ENCODE data around the gene RPL35. TPM values are rescaled to one million over a fixed set of nuclear protein-coding genes. Genes with fewer than 3 reads are reported as not detected.

RPL35 gene
- total and polyA plus RNA-seq, 2 experiments from 2014 or later: 1,202 to 4,143 TPM

DNA sequence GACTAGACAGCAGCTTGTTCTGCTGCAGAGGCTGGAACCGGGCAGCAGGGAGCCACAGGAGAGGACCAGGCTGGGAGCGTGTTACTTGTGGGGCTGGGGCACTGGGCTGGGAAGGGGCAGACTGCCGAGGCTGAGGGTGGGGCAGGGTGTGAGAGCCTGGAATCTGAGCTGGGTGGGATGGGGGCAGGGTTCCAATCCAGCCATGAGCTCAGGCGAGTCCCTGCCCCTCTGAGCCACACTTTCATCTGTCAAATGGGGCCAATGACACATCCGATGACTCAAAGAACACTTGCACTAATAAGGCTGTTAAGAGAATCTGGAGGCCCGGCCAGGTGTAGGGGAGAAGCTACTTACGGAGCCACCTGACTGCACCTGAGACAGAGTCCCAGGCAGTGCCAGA is 27.2 kb downstream of the RPL35 start:
- no peak for DNase-seq (ENCODE audit: low spot score)
- no peak for TF ChIP-seq POLR2AphosphoS5 (IDR thresholded peaks at IDR 0.05; ENCODE audit: low read depth)
- TF ChIP-seq, protein P1, sequence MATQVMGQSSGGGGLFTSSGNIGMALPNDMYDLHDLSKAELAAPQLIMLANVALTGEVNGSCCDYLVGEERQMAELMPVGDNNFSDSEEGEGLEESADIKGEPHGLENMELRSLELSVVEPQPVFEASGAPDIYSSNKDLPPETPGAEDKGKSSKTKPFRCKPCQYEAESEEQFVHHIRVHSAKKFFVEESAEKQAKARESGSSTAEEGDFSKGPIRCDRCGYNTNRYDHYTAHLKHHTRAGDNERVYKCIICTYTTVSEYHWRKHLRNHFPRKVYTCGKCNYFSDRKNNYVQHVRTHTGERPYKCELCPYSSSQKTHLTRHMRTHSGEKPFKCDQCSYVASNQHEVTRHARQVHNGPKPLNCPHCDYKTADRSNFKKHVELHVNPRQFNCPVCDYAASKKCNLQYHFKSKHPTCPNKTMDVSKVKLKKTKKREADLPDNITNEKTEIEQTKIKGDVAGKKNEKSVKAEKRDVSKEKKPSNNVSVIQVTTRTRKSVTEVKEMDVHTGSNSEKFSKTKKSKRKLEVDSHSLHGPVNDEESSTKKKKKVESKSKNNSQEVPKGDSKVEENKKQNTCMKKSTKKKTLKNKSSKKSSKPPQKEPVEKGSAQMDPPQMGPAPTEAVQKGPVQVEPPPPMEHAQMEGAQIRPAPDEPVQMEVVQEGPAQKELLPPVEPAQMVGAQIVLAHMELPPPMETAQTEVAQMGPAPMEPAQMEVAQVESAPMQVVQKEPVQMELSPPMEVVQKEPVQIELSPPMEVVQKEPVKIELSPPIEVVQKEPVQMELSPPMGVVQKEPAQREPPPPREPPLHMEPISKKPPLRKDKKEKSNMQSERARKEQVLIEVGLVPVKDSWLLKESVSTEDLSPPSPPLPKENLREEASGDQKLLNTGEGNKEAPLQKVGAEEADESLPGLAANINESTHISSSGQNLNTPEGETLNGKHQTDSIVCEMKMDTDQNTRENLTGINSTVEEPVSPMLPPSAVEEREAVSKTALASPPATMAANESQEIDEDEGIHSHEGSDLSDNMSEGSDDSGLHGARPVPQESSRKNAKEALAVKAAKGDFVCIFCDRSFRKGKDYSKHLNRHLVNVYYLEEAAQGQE (IDR thresholded peaks at IDR 0.05; ENCODE audit: unreplicated experiment): no peak
- no peak for TF ChIP-seq ZNF114 (CRISPR knock-in tag; IDR thresholded peaks at IDR 0.05)
- TF ChIP-seq STAT1 (IDR thresholded peaks at IDR 0.05; ENCODE audit: unreplicated experiment): no peak
- TF ChIP-seq CREB1 (CRISPR knock-in tag; IDR thresholded peaks at IDR 0.05; ENCODE audit: low read depth): no peak
- no peak for TF ChIP-seq EZH2 (IDR thresholded peaks at IDR 0.05; ENCODE audit: low read depth, unreplicated experiment)
- TF ChIP-seq, protein P2, sequence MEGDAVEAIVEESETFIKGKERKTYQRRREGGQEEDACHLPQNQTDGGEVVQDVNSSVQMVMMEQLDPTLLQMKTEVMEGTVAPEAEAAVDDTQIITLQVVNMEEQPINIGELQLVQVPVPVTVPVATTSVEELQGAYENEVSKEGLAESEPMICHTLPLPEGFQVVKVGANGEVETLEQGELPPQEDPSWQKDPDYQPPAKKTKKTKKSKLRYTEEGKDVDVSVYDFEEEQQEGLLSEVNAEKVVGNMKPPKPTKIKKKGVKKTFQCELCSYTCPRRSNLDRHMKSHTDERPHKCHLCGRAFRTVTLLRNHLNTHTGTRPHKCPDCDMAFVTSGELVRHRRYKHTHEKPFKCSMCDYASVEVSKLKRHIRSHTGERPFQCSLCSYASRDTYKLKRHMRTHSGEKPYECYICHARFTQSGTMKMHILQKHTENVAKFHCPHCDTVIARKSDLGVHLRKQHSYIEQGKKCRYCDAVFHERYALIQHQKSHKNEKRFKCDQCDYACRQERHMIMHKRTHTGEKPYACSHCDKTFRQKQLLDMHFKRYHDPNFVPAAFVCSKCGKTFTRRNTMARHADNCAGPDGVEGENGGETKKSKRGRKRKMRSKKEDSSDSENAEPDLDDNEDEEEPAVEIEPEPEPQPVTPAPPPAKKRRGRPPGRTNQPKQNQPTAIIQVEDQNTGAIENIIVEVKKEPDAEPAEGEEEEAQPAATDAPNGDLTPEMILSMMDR (conservative IDR thresholded peaks at IDR 0.05; ENCODE audit: low read depth in 2 of 2): no peak
- TF ChIP-seq JUNB (IDR thresholded peaks at IDR 0.05; ENCODE audit: unreplicated experiment): no peak
- TF ChIP-seq EZH2phosphoT487 (IDR thresholded peaks at IDR 0.05; ENCODE audit: unreplicated experiment): no peak
- no peak for TF ChIP-seq ZNF331 (CRISPR knock-in tag; IDR thresholded peaks at IDR 0.05; ENCODE audit: low read depth)
- Histone ChIP-seq H3F3A (replicated peaks; ENCODE audit: low read depth) (no peaks in the 10 kb centered on the region), H3K27me3 (ENCODE audit: insufficient read depth) (no peaks in the 10 kb centered on the region), H3K79me2 (replicated peaks; ENCODE audit: insufficient read depth) (no peaks in the 10 kb centered on the region), H4K20me1 (replicated peaks; ENCODE audit: insufficient read depth) (no peaks in the 10 kb centered on the region), H2AFZ (no peak overlapping the region), H3K9me2 (ENCODE audit: insufficient read depth) (no peaks in the 10 kb centered on the region), H3K36me3 (ENCODE audit: insufficient read depth) (no peaks in the 10 kb centered on the region), H3K27ac (ENCODE audit: low read depth) (no peak overlapping the region), H3K4me3 (no peak overlapping the region), H3K4me1 (ENCODE audit: insufficient read depth) (no peaks in the 10 kb centered on the region), H3K4me2 (no peak overlapping the region)
- peak; percentile 38 for ATAC-seq
- no peak overlapping the region for H3K4me3 Mint-ChIP-seq
- peaks cover 6% of the 10 kb centered on the region for H3K4me1 Mint-ChIP-seq
- no peaks in the 10 kb centered on the region for H3K9me3 Mint-ChIP-seq
- no peaks in the 10 kb centered on the region for H3K36me3 Mint-ChIP-seq (ENCODE audit: low read depth)
- peaks cover 3% of the 10 kb centered on the region for H3K27me3 Mint-ChIP-seq (ENCODE audit: insufficient read depth, low read depth, poor library complexity)
- H3K27ac Mint-ChIP-seq: no peak overlapping the region

DNA sequence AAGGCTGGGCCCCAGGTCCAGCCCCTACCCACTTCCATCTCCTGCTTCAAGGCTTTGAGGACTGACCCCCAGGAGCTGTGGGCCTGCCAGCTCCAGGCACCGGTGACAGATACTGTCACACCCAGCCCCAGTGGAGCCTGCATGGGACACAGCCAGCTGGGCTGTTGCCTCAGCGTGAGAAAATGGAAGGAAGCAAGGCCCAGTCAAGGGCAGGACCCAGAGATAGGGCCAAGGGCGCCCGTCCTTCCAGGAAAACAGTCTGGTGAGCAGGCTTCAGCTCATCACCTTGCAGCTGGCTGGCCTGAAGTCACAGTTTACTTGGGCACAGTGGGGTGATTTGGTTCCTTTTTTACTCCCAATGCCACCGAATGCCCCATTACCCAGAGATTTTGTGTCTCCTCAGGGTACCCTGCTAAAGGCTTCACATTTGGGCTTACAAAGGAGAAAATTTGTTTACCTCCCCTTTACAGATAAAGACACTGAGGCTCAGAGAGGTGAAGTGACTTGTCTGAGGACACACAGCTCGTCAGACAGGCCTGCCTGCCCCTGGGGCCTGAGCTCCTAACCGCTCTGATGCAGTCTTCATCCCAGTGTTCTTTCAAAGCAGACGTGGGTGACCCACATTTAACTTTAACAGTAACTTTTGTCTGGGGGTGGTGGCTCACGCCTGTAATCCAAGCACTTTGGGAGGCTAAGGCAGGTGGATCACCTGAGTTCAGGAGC is 30.0 kb downstream of the RPL35 start:
- H2AFZ ChIP-seq: no peak overlapping the region
- H3K27ac Mint-ChIP-seq: no peak overlapping the region
- TF ChIP-seq ZNF462 (CRISPR knock-in tag; IDR thresholded peaks at IDR 0.05): no peak

More for the DNA sequence above, 30.0 kb downstream of the RPL35 start:
- ATAC-seq: no peak
- no peak overlapping the region for H3K4me3 ChIP-seq
- H3K27ac ChIP-seq (ENCODE audit: low read depth): no peak overlapping the region
- H3K4me1 ChIP-seq (ENCODE audit: insufficient read depth): no peaks in the 10 kb centered on the region
- no peaks in the 10 kb centered on the region for H3K79me2 ChIP-seq (replicated peaks; ENCODE audit: insufficient read depth)
- no peaks in the 10 kb centered on the region for H3F3A ChIP-seq (replicated peaks; ENCODE audit: low read depth)
- Mint-ChIP-seq H3K27me3 (ENCODE audit: insufficient read depth, low read depth, poor library complexity) (peaks cover 7% of the 10 kb centered on the region), H3K4me3 (no peak overlapping the region), H3K36me3 (ENCODE audit: low read depth) (no peaks in the 10 kb centered on the region), H3K4me1 (peaks cover 11% of the 10 kb centered on the region; the same call in 2 of the 3 replicates), H3K9me3 (no peaks in the 10 kb centered on the region)
- DNase-seq (ENCODE audit: low spot score): no peak
- no peaks in the 10 kb centered on the region for H3K27me3 ChIP-seq (ENCODE audit: insufficient read depth)
- H4K20me1 ChIP-seq (replicated peaks; ENCODE audit: insufficient read depth): no peaks in the 10 kb centered on the region
- no peak overlapping the region for H3K4me2 ChIP-seq
- H3K9me2 ChIP-seq (ENCODE audit: insufficient read depth): no peaks in the 10 kb centered on the region
- H3K36me3 ChIP-seq (ENCODE audit: insufficient read depth): no peaks in the 10 kb centered on the region

All from GM23338 (cell line).